Measurements from ENCODE around the gene SORCS3.

DNA sequence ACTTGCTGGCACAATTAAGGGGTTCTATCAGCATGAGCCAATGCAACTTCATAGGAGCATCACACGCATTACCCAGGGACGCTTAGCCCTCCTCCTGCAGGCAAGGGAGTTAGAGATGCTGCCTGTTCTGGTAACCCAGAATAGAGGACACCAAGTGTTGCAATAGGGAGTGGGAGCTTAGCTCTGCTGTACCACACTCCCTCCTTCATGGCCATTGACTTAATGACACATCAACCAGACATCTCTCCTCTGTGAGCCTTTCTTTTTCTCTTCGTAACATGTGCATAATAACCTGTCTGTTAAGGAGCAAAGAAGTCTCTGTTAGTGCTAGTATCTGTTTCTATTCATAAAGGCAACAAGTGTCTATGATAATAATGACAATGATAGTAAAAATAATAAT, 282.4 kb downstream of the SORCS3 start:
- TF ChIP-seq EZH2phosphoT487 (IDR thresholded peaks at IDR 0.05; ENCODE audit: insufficient read depth, low read depth) (no peak), EZH2 (IDR thresholded peaks at IDR 0.05; ENCODE audit: insufficient read depth, poor library complexity, severe bottlenecking) (no peak)
